ENCODE results near the gene TNN.
A peak's percentile ranks its signal among the peaks of the same experiment; 100 is the strongest.

Gene TNN

GRCh38 chr1:175178456-175178855 lies 110.8 kb downstream of the TNN start:
- H3K4me1 ChIP-seq (ENCODE audit: control insufficient read depth in 5 of 5, insufficient read depth in 5 of 5, low read length in 5 of 5) = peaks cover 0 to 36% (median 20%) of the 10 kb centered on the region in 5 donors
- H3K9me3 ChIP-seq (ENCODE audit: control insufficient read depth in 5 of 5, low read length in 5 of 5) = no peaks in the 10 kb centered on the region
- no peak overlapping the region for H3K27ac ChIP-seq (ENCODE audit: low read depth, low read length)
- no peak overlapping the region for H3K4me3 ChIP-seq (ENCODE audit: low read depth in 1 of 5, low read length in 5 of 5)
- H3K9ac ChIP-seq (ENCODE audit: low read length in 5 of 5) = no peak overlapping the region
- peaks cover 11 to 45% (median 16%) of the 10 kb centered on the region in 5 donors for H3K36me3 ChIP-seq (ENCODE audit: control insufficient read depth in 5 of 5, insufficient read depth in 5 of 5, low read length in 5 of 5)
- H3K27me3 ChIP-seq (ENCODE audit: control insufficient read depth in 5 of 5, insufficient read depth in 4 of 5, low read length in 5 of 5) = no peaks in the 10 kb centered on the region

- Histone ChIP-seq H3K27ac (ENCODE audit: low read depth, low read length) (no peak overlapping the region), H3K9ac (ENCODE audit: low read length in 5 of 5) (no peak overlapping the region), H3K4me3 (ENCODE audit: low read depth in 1 of 5, low read length in 5 of 5) (no peak overlapping the region), H3K4me1 (ENCODE audit: control insufficient read depth in 5 of 5, insufficient read depth in 5 of 5, low read length in 5 of 5) (peaks cover 0 to 46% (median 27%) of the 10 kb centered on the region in 5 donors), H3K27me3 (ENCODE audit: control insufficient read depth in 5 of 5, insufficient read depth in 4 of 5, low read length in 5 of 5) (no peaks in the 10 kb centered on the region), H3K9me3 (ENCODE audit: control insufficient read depth in 5 of 5, low read length in 5 of 5) (no peaks in the 10 kb centered on the region), H3K36me3 (ENCODE audit: control insufficient read depth in 5 of 5, insufficient read depth in 5 of 5, low read length in 5 of 5) (peaks cover 11 to 39% (median 14%) of the 10 kb centered on the region in 5 donors)
These were observed 112.4 kb downstream of the TNN start for GRCh38 chr1:175179837-175180590.

GRCh38 chr1:175182201-175182746 lies 114.6 kb downstream of the TNN start:
- Histone ChIP-seq H3K9ac (ENCODE audit: low read length in 5 of 5) (no peak overlapping the region), H3K4me3 (ENCODE audit: low read depth in 1 of 5, low read length in 5 of 5) (no peak overlapping the region), H3K27me3 (ENCODE audit: control insufficient read depth in 5 of 5, insufficient read depth in 4 of 5, low read length in 5 of 5) (no peaks in the 10 kb centered on the region), H3K4me1 (ENCODE audit: control insufficient read depth in 5 of 5, insufficient read depth in 5 of 5, low read length in 5 of 5) (peaks cover 4 to 67% (median 46%) of the 10 kb centered on the region in 5 donors), H3K9me3 (ENCODE audit: control insufficient read depth in 5 of 5, low read length in 5 of 5) (no peaks in the 10 kb centered on the region), H3K27ac (ENCODE audit: low read depth, low read length) (no peak overlapping the region), H3K36me3 (ENCODE audit: control insufficient read depth in 5 of 5, insufficient read depth in 5 of 5, low read length in 5 of 5) (peaks cover 4 to 28% (median 6%) of the 10 kb centered on the region in 5 donors)

GRCh38 chr1:175183586-175183985 lies 116.0 kb downstream of the TNN start:
- Histone ChIP-seq H3K4me1 (ENCODE audit: control insufficient read depth in 5 of 5, insufficient read depth in 5 of 5, low read length in 5 of 5) (peaks cover 4 to 80% (median 54%) of the 10 kb centered on the region in 5 donors), H3K27ac (ENCODE audit: low read depth, low read length) (no peak overlapping the region), H3K9me3 (ENCODE audit: control insufficient read depth in 5 of 5, low read length in 5 of 5) (no peaks in the 10 kb centered on the region), H3K9ac (ENCODE audit: low read length in 5 of 5) (no peak overlapping the region), H3K27me3 (ENCODE audit: control insufficient read depth in 5 of 5, insufficient read depth in 4 of 5, low read length in 5 of 5) (no peaks in the 10 kb centered on the region), H3K4me3 (ENCODE audit: low read depth in 1 of 5, low read length in 5 of 5) (no peak overlapping the region), H3K36me3 (ENCODE audit: control insufficient read depth in 5 of 5, insufficient read depth in 5 of 5, low read length in 5 of 5) (peaks cover 0 to 20% (median 0%) of the 10 kb centered on the region in 5 donors)

GRCh38 chr1:175185903-175186302 lies 118.3 kb downstream of the TNN start:
- H3K9me3 ChIP-seq (ENCODE audit: control insufficient read depth in 5 of 5, low read length in 5 of 5) = no peaks in the 10 kb centered on the region
- H3K27me3 ChIP-seq (ENCODE audit: control insufficient read depth in 5 of 5, insufficient read depth in 4 of 5, low read length in 5 of 5) = no peaks in the 10 kb centered on the region
- no peak overlapping the region for H3K4me3 ChIP-seq (ENCODE audit: low read depth in 1 of 5, low read length in 5 of 5)
- H3K36me3 ChIP-seq (ENCODE audit: control insufficient read depth in 5 of 5, insufficient read depth in 5 of 5, low read length in 5 of 5) = peaks cover 0 to 20% (median 0%) of the 10 kb centered on the region in 5 donors
- H3K9ac ChIP-seq (ENCODE audit: low read length in 5 of 5) = peak overlapping the region in 1 of 5 donors; percentile 43
- peaks cover 4 to 87% (median 75%) of the 10 kb centered on the region in 5 donors for H3K4me1 ChIP-seq (ENCODE audit: control insufficient read depth in 5 of 5, insufficient read depth in 5 of 5, low read length in 5 of 5)
- H3K27ac ChIP-seq (ENCODE audit: low read depth, low read length) = peak overlapping the region; percentile 21

- Histone ChIP-seq H3K4me3 (ENCODE audit: low read depth in 1 of 5, low read length in 5 of 5) (no peak overlapping the region), H3K27me3 (ENCODE audit: control insufficient read depth in 5 of 5, insufficient read depth in 4 of 5, low read length in 5 of 5) (no peaks in the 10 kb centered on the region), H3K27ac (ENCODE audit: low read depth, low read length) (peak overlapping the region; percentile 21), H3K9ac (ENCODE audit: low read length in 5 of 5) (peak overlapping the region in 2 of 5 donors; percentile 31 to 43), H3K4me1 (ENCODE audit: control insufficient read depth in 5 of 5, insufficient read depth in 5 of 5, low read length in 5 of 5) (peaks cover 7 to 94% (median 82%) of the 10 kb centered on the region in 5 donors), H3K36me3 (ENCODE audit: control insufficient read depth in 5 of 5, insufficient read depth in 5 of 5, low read length in 5 of 5) (peaks cover 0 to 16% (median 0%) of the 10 kb centered on the region in 5 donors), H3K9me3 (ENCODE audit: control insufficient read depth in 5 of 5, low read length in 5 of 5) (no peaks in the 10 kb centered on the region)
These were observed 119.0 kb downstream of the TNN start for GRCh38 chr1:175186433-175187160.

- peaks cover 11 to 91% (median 77%) of the 10 kb centered on the region in 5 donors for H3K4me1 ChIP-seq (ENCODE audit: control insufficient read depth in 5 of 5, insufficient read depth in 5 of 5, low read length in 5 of 5)
- peaks cover 0 to 4% (median 0%) of the 10 kb centered on the region in 5 donors for H3K36me3 ChIP-seq (ENCODE audit: control insufficient read depth in 5 of 5, insufficient read depth in 5 of 5, low read length in 5 of 5)
- H3K9ac ChIP-seq (ENCODE audit: low read length in 5 of 5) = no peak overlapping the region
- H3K9me3 ChIP-seq (ENCODE audit: control insufficient read depth in 5 of 5, low read length in 5 of 5) = no peaks in the 10 kb centered on the region
- no peak overlapping the region for H3K27ac ChIP-seq (ENCODE audit: low read depth, low read length)
- H3K4me3 ChIP-seq (ENCODE audit: low read depth in 1 of 5, low read length in 5 of 5) = peak overlapping the region in 2 of 5 donors; percentile 6 to 87
- no peaks in the 10 kb centered on the region for H3K27me3 ChIP-seq (ENCODE audit: control insufficient read depth in 5 of 5, insufficient read depth in 4 of 5, low read length in 5 of 5)
These were observed 121.3 kb downstream of the TNN start for GRCh38 chr1:175188936-175189335.

GRCh38 chr1:175191659-175192058 lies 124.0 kb downstream of the TNN start:
- Histone ChIP-seq H3K36me3 (ENCODE audit: control insufficient read depth in 5 of 5, insufficient read depth in 5 of 5, low read length in 5 of 5) (peaks cover 0 to 4% (median 0%) of the 10 kb centered on the region in 5 donors), H3K27me3 (ENCODE audit: control insufficient read depth in 5 of 5, insufficient read depth in 4 of 5, low read length in 5 of 5) (no peaks in the 10 kb centered on the region), H3K9me3 (ENCODE audit: control insufficient read depth in 5 of 5, low read length in 5 of 5) (no peaks in the 10 kb centered on the region), H3K4me1 (ENCODE audit: control insufficient read depth in 5 of 5, insufficient read depth in 5 of 5, low read length in 5 of 5) (peaks cover 11 to 67% (median 55%) of the 10 kb centered on the region in 5 donors), H3K9ac (ENCODE audit: low read length in 5 of 5) (peak overlapping the region; percentile 83 to 94 (median 87)), H3K27ac (ENCODE audit: low read depth, low read length) (peak overlapping the region; percentile 83), H3K4me3 (ENCODE audit: low read depth in 1 of 5, low read length in 5 of 5) (peak overlapping the region; percentile 77 to 93 (median 87))

- Histone ChIP-seq H3K4me1 (ENCODE audit: control insufficient read depth in 5 of 5, insufficient read depth in 5 of 5, low read length in 5 of 5) (peaks cover 8 to 64% (median 53%) of the 10 kb centered on the region in 5 donors), H3K27me3 (ENCODE audit: control insufficient read depth in 5 of 5, insufficient read depth in 4 of 5, low read length in 5 of 5) (no peaks in the 10 kb centered on the region), H3K27ac (ENCODE audit: low read depth, low read length) (peak overlapping the region; percentile 83), H3K4me3 (ENCODE audit: low read depth in 1 of 5, low read length in 5 of 5) (peak overlapping the region; percentile 77 to 93 (median 87)), H3K9me3 (ENCODE audit: control insufficient read depth in 5 of 5, low read length in 5 of 5) (no peaks in the 10 kb centered on the region), H3K9ac (ENCODE audit: low read length in 5 of 5) (peak overlapping the region; percentile 83 to 94 (median 87)), H3K36me3 (ENCODE audit: control insufficient read depth in 5 of 5, insufficient read depth in 5 of 5, low read length in 5 of 5) (peaks cover 0 to 4% (median 0%) of the 10 kb centered on the region in 5 donors)
These were observed 124.5 kb downstream of the TNN start for GRCh38 chr1:175192111-175192629.

Measured in subcutaneous abdominal adipose tissue (tissue), 5 donors.